ENCODE data around the gene ANKK1.

The ANKK1 gene, protein sequence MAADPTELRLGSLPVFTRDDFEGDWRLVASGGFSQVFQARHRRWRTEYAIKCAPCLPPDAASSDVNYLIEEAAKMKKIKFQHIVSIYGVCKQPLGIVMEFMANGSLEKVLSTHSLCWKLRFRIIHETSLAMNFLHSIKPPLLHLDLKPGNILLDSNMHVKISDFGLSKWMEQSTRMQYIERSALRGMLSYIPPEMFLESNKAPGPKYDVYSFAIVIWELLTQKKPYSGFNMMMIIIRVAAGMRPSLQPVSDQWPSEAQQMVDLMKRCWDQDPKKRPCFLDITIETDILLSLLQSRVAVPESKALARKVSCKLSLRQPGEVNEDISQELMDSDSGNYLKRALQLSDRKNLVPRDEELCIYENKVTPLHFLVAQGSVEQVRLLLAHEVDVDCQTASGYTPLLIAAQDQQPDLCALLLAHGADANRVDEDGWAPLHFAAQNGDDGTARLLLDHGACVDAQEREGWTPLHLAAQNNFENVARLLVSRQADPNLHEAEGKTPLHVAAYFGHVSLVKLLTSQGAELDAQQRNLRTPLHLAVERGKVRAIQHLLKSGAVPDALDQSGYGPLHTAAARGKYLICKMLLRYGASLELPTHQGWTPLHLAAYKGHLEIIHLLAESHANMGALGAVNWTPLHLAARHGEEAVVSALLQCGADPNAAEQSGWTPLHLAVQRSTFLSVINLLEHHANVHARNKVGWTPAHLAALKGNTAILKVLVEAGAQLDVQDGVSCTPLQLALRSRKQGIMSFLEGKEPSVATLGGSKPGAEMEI

DNA sequence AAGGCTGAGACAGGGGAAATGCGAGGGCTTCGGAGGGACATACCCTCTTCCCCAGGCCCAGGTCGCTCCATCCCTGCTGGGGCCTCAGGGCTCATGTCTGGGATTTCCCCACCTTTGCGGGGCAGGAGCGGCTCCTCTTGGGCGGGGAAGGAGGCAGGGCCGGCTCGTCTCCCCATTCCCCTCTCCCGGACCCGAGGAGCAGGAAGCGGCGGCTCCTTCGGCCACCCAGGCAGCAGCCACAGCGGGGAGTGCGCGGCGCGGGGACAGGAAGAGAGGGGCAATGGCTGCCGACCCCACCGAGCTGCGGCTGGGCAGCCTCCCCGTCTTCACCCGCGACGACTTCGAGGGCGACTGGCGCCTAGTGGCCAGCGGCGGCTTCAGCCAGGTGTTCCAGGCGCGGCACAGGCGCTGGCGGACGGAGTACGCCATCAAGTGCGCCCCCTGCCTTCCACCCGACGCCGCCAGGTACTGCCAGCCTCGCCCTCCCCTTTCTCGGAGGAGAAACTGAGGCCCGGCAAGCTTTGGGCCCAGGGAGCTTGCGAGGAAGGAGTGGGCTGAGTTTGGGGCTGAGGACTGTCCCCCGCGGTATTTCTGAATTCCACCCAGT, at the start of gene ANKK1:
Gene ANKK1, plus strand, starts transcription at position 175 of the 607 bp plus-strand sequence. Its CDS starts 106 bp downstream, at position 281.
- TF ChIP-seq POLR2A (IDR thresholded peaks at IDR 0.05; ENCODE audit: low read depth, low read length), result no peak
- FAIRE-seq, result no peak
- no peak for DNase-seq (ENCODE audit: insufficient read length, low spot score)

- no peak for TF ChIP-seq POLR2A (IDR thresholded peaks at IDR 0.05; ENCODE audit: low read depth, low read length)
- DNase-seq (ENCODE audit: insufficient read length, low spot score) (no peak), FAIRE-seq (no peak)
These were observed 48.8 kb upstream of the ANKK1 start for GRCh38 chr11:113338730-113339129.

GRCh38 chr11:113339929-113340589, 47.5 kb upstream of the ANKK1 start:
- no peak for FAIRE-seq
- DNase-seq (ENCODE audit: insufficient read length, low spot score), result no peak
- TF ChIP-seq POLR2A (IDR thresholded peaks at IDR 0.05; ENCODE audit: low read depth, low read length), result no peak

DNA sequence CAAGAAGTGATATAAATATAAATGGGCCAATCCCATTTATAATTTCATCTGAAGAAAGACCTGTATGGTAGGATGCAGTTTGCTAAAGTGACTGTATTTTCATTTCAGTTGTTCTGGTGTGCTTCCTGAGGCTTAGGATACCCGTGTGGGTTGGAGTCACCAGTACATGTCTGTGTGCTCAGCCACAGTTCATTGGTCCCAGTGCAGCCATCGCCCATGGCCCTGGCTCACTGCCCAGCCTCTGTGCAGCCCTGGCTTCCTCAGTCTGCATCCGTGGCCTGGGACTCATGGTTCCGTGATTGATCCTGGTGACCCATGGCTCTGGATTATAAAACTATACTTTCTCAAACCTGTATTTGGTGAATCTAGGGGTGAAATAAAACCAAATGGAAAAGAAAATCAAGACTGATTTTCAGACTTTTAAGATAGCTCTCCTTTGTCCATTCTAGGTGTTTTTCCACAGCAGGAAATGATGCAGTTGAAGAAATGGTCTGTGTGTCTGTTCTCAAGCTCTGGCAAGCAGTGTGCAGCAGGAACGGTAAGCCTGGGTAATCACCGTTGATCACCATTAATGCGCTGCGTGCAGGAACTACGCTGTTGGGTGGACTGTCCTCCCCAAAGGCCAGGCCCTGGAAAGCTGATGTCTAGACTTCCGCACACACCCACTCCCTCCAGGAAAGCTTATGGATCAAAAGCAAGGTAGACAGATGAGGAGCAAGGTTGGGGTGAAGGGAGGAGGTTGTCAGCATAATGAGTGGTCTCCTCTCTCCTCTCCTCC, 46.0 kb upstream of the ANKK1 start:
- no peak for FAIRE-seq
- no peak for TF ChIP-seq POLR2A (IDR thresholded peaks at IDR 0.05; ENCODE audit: low read depth, low read length)
- DNase-seq (ENCODE audit: insufficient read length, low spot score), result no peak

GRCh38 chr11:113345978-113346377, 41.6 kb upstream of the ANKK1 start:
- no peak for DNase-seq (ENCODE audit: insufficient read length, low spot score)
- no peak for TF ChIP-seq POLR2A (IDR thresholded peaks at IDR 0.05; ENCODE audit: low read depth, low read length)
- FAIRE-seq, result no peak

GRCh38 chr11:113349528-113349927, 38.1 kb upstream of the ANKK1 start:
- DNase-seq (ENCODE audit: insufficient read length, low spot score) (no peak), FAIRE-seq (no peak)
- no peak for TF ChIP-seq POLR2A (IDR thresholded peaks at IDR 0.05; ENCODE audit: low read depth, low read length)

GRCh38 chr11:113350336-113351067, 37.1 kb upstream of the ANKK1 start:
- TF ChIP-seq POLR2A (IDR thresholded peaks at IDR 0.05; ENCODE audit: low read depth, low read length), result no peak
- DNase-seq (ENCODE audit: insufficient read length, low spot score) (no peak), FAIRE-seq (no peak)

- FAIRE-seq (no peak), DNase-seq (ENCODE audit: insufficient read length, low spot score) (no peak)
- TF ChIP-seq POLR2A (IDR thresholded peaks at IDR 0.05; ENCODE audit: low read depth, low read length), result no peak
These were observed 36.5 kb upstream of the ANKK1 start for GRCh38 chr11:113351068-113351450.

- TF ChIP-seq POLR2A (IDR thresholded peaks at IDR 0.05; ENCODE audit: low read depth, low read length), result no peak
- FAIRE-seq (no peak), DNase-seq (ENCODE audit: insufficient read length, low spot score) (no peak)
These were observed 36.1 kb upstream of the ANKK1 start for GRCh38 chr11:113351480-113351879.

DNA sequence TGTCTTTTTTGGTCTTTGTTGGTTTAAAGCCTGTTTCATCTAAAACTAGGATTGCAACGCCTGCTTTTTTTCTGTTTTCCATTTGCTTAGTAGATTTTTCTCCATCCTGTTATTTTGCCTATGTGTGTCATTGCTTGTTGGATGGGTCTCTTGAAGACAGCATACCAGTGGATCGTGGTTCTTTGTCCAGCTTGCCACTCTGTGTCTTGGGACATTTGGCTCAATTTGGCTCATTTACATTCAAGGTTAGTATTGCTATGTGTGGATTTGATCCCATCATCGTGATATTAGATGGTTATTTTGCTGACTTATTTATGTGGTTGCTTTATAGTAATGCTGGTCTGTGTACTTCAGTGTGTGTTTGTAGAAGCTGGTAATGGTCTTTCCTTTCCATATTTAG, 31.4 kb upstream of the ANKK1 start:
- FAIRE-seq (no peak), DNase-seq (ENCODE audit: insufficient read length, low spot score) (no peak)
- TF ChIP-seq POLR2A (IDR thresholded peaks at IDR 0.05; ENCODE audit: low read depth, low read length), result no peak

DNA sequence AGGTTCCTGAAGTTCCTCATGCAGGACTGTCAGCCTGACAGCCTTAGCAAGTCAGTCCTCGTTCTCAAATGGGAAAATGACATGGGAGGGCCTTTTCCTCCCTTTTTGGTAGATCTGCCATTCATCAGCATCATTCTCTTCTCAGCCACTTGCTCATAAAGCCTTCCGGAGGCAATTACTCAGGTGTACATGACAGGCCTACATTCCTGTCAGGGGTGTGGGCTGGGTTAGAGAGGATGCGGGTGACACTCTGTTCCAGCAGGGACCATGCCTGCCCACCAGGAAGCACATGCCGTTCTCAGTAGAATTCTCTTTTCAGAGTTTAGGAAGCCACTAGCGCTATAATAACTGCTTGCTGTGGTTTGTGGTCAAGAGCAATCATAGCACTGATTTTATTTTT, 24.2 kb upstream of the ANKK1 start:
- FAIRE-seq (no peak), DNase-seq (ENCODE audit: insufficient read length, low spot score) (no peak)
- TF ChIP-seq POLR2A (IDR thresholded peaks at IDR 0.05; ENCODE audit: low read depth, low read length), result no peak

DNA sequence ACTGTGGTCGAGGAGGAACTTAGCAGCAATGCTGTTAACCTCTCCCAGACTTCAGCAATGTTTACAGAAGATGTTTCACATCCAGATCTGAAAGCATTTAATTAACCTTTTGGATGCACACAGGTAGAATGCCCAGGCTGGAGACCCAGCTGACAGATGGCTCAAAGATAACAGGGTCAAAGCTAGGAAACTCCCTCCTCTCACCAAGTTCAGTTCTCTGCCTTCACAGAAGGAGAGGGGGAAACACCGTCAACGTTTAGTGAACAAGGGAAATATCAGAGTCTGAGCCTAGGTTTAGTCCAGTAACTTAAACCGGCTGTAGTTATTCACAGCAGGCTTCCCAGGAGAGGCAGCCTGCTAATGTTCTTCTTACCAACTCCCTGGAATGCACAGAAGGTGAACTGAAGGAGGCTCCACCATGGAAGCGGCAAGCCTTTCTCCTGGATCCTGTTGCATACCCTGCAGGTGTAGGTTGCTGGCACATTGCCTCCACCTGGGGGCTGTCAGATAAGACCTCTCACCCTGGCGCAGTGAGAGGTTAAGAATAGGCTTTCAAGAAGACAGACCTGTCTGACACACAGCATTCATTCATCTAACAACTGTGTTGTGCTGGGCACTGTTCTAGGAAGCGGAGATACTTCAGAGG, 23.5 kb upstream of the ANKK1 start:
- DNase-seq (ENCODE audit: insufficient read length, low spot score), result no peak
- TF ChIP-seq POLR2A (IDR thresholded peaks at IDR 0.05; ENCODE audit: low read depth, low read length), result no peak

More for the DNA sequence above, 23.5 kb upstream of the ANKK1 start:
- FAIRE-seq, result no peak
